OCI-LY3 (cell line): ENCODE data around the gene RBSN.

Source experiments
- EZH2phosphoT487 ChIP-seq: fragments of 200-600 bp; shearing (Covaris generic); IDR thresholded peaks from 2 replicates; pipeline ENCODE4 v1.6.1; 2018; ENCODE audit warnings: antibody characterized with exemption, mixed run types, low read depth
- TF ChIP-seq, protein P1 (sequence below): fragments of 200-600, 300-600 bp; sonication (generic); IDR thresholded peaks from 2 replicates; pipeline ENCODE4 v1.5.1; 2014; ENCODE audit warnings: antibody characterized with exemption, low read length, low read depth

GRCh38 chr3:15108082-15108545 is 9.2 kb upstream of the RBSN start:
- TF ChIP-seq, protein P1, sequence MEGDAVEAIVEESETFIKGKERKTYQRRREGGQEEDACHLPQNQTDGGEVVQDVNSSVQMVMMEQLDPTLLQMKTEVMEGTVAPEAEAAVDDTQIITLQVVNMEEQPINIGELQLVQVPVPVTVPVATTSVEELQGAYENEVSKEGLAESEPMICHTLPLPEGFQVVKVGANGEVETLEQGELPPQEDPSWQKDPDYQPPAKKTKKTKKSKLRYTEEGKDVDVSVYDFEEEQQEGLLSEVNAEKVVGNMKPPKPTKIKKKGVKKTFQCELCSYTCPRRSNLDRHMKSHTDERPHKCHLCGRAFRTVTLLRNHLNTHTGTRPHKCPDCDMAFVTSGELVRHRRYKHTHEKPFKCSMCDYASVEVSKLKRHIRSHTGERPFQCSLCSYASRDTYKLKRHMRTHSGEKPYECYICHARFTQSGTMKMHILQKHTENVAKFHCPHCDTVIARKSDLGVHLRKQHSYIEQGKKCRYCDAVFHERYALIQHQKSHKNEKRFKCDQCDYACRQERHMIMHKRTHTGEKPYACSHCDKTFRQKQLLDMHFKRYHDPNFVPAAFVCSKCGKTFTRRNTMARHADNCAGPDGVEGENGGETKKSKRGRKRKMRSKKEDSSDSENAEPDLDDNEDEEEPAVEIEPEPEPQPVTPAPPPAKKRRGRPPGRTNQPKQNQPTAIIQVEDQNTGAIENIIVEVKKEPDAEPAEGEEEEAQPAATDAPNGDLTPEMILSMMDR: peak; percentile 95
- no peak for TF ChIP-seq EZH2phosphoT487
